GM21576 (cell line): ENCODE data around the gene ZNF546.
"Not testable (repeated sequence)": the region's sequence is repeated elsewhere in the genome, so short reads cannot be mapped to it uniquely, and the experiment has no call there.

Experiments used
- ATAC-seq: cut with Tn5 transposase; IDR thresholded peaks from one replicate; pipeline ENCODE4 v1.9.1; 2021; ENCODE audit warnings: mild to moderate bottlenecking, moderate library complexity; ENCODE audit not compliant: unreplicated experiment

ZNF546 gene

GRCh38 chr19:39996811-39997637 lies at the start of gene ZNF546:
ZNF546 (plus strand) TSS chr19:39997060; CDS start chr19:39998327, 1,267 bp downstream.
- peak; percentile 74 for ATAC-seq

GRCh38 chr19:39949026-39949747 lies 47.7 kb upstream of the ZNF546 start:
- no peak for ATAC-seq

- no peak for ATAC-seq
These were observed 45.7 kb upstream of the ZNF546 start for GRCh38 chr19:39951065-39951650.

GRCh38 chr19:39951686-39952085 lies 45.2 kb upstream of the ZNF546 start:
- ATAC-seq: no peak

GRCh38 chr19:39953915-39954314 lies 42.9 kb upstream of the ZNF546 start:
- ATAC-seq: no peak

- not testable (repeated sequence) for ATAC-seq
These were observed 39.0 kb upstream of the ZNF546 start for GRCh38 chr19:39957886-39958285.

GRCh38 chr19:39958942-39959341 lies 37.9 kb upstream of the ZNF546 start:
- ATAC-seq: not testable (repeated sequence)

- not testable (repeated sequence) for ATAC-seq
These were observed 37.5 kb upstream of the ZNF546 start for GRCh38 chr19:39959407-39959806.

- no peak for ATAC-seq
These were observed 33.0 kb upstream of the ZNF546 start for GRCh38 chr19:39963898-39964297.

GRCh38 chr19:39966617-39967016 lies 30.2 kb upstream of the ZNF546 start:
- no peak for ATAC-seq

GRCh38 chr19:39967561-39967960 lies 29.3 kb upstream of the ZNF546 start:
- ATAC-seq: no peak

- no peak for ATAC-seq
These were observed 28.1 kb upstream of the ZNF546 start for GRCh38 chr19:39968789-39969188.

- no peak for ATAC-seq
These were observed 27.6 kb upstream of the ZNF546 start for GRCh38 chr19:39969266-39969665.

GRCh38 chr19:39969681-39970424 lies 27.0 kb upstream of the ZNF546 start:
- ATAC-seq: no peak

GRCh38 chr19:39970425-39970674 lies 26.5 kb upstream of the ZNF546 start:
- ATAC-seq: peak; percentile 14

- ATAC-seq: peak; percentile 92
These were observed 26.0 kb upstream of the ZNF546 start, which contains the start of gene PSMC4 for GRCh38 chr19:39970675-39971379. PSMC4 (plus strand) TSS chr19:39971165; CDS start chr19:39971203, 38 bp downstream.

GRCh38 chr19:39971380-39972035 lies 25.4 kb upstream of the ZNF546 start:
- ATAC-seq: peak; percentile 9

GRCh38 chr19:39974377-39975155 lies 22.3 kb upstream of the ZNF546 start:
- no peak for ATAC-seq

- ATAC-seq: no peak
These were observed 14.0 kb upstream of the ZNF546 start for GRCh38 chr19:39982883-39983282.
